NCI-H1092 treated with DMSO at 0.1 percent for 48 hours (cell line): Measurements from ENCODE around the gene ARHGAP26.

Source experiments
- DNase-seq: peaks from one replicate; lab custom pipeline; 2025; lab: John Stamatoyannopoulos, UW

Gene ARHGAP26

DNA sequence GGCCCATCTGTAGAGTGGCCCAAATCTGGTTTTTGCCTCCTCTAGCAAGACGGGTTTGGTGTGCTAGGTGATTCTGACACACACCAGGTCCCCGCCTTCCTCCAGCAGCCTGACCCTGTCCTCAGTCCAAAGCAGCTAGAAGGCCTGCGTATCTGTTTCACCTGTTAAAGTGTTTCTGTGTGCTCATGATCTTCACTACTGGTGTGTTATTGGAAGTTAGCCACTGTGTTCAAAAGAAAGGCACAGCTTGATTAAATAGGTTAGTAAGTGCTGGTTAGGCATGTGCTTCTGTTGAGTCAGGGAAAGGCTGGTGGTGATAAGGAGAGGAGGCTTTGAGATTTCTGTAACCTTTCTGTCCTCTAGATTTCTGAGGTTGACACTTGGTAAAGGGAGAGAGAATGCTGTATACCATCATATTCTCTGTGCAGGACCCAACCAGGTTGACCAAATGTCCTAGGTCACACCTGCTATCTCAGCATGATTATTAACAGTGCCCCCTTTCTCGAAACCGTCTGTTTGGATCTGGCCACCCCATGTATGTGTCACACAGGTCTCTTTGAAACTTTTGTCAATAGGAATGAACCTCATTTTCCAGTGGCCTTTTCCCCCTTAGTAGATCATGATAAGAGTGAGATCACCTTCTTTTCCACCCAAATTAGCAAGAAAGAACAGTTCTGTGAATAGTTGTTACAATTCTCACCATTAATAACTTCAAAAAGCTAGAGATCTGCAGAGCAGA lies 58.8 kb downstream of the ARHGAP26 start:
- no peak for DNase-seq

DNA sequence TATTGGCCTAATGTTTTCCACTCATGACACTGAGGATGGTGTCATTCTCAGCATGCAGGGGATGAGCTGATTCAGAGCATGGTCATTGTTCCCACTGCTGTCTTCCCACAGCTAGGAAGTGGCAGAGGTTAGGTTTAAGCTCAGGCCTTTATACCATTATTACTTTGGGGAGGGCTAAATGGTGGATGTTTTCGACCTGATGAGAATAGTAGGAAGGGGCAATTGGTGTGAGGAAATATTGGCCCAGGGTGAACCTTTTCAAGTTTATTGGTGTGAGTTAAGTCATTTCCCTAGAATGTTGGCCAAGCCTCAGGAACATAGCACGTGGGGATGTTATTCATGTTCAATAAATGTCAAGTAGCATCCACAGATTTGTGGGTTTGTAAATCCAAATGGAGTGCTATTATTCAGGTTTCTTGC lies 59.6 kb downstream of the ARHGAP26 start:
- DNase-seq = no peak

DNA sequence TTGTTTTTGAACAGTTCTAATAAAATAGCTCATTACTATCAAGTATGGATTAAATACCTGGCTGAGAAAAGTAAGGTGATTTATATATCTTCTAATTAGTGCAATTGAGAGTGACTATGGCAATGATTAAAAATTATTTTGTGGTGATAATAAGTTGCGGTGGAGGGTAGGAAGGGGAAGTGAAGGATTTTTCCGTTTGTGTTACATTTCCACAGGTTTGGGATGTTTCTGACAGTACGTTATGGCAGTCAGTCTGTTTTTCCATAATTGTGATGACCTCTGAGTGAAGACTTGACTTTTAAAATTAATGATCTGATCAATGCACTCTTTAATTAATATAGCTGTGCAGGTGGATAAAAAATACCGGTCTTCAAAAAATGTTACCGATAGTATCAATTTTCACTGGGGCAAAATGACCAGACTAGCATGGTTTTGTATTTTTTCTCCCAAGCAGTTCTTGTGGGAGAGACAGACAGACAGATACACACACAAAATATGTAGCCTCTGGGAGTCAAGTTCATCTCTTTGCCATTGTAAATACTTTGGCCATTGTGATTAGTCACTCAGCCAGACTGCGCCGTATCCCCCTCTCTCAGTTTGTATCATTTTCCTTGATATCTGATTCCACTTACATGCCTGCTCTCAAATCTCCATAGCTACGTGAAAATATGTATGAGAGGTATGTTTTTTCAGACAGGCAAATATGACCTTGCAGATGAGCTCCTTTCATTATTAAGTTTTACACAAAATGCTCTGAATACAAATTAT lies 60.2 kb downstream of the ARHGAP26 start:
- DNase-seq = no peak

DNA sequence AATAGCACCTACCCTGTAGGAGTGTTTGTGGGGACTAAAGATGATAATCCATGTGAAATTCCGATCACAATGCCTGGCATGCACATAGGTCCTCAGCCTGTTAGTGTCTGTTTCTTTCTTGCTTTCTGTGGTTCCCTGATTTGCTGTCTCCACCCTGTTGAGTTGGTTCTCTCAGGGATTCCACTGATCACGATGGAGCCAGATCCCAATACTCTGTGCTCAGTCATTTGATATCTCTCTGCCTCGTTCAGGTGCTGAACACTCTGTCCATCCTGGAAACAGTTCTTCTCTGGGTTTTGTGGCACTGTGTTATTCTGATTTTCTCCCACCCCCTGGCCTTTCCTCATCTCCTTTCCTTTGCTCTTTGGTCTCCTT lies 60.8 kb downstream of the ARHGAP26 start:
- no peak for DNase-seq

DNA sequence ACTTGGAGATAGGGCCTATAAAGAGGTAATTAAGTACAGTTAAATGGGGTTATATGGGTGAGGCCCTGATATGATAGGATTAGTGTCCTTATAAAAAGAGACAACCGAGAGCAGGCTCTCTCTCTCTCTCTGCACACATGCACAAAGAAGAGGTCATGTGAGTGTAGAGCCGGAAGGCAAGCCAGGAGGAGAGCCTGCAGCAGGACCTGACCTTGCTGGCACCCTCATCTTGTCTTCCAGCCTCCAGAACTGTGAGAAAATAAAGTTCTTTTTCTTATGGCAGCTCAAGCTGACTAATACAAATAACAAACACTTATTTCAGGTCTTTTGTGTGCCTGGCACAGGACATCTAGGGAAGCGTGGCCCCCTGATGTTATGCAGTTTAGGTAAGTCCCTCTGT lies 62.1 kb downstream of the ARHGAP26 start:
- DNase-seq = no peak

DNA sequence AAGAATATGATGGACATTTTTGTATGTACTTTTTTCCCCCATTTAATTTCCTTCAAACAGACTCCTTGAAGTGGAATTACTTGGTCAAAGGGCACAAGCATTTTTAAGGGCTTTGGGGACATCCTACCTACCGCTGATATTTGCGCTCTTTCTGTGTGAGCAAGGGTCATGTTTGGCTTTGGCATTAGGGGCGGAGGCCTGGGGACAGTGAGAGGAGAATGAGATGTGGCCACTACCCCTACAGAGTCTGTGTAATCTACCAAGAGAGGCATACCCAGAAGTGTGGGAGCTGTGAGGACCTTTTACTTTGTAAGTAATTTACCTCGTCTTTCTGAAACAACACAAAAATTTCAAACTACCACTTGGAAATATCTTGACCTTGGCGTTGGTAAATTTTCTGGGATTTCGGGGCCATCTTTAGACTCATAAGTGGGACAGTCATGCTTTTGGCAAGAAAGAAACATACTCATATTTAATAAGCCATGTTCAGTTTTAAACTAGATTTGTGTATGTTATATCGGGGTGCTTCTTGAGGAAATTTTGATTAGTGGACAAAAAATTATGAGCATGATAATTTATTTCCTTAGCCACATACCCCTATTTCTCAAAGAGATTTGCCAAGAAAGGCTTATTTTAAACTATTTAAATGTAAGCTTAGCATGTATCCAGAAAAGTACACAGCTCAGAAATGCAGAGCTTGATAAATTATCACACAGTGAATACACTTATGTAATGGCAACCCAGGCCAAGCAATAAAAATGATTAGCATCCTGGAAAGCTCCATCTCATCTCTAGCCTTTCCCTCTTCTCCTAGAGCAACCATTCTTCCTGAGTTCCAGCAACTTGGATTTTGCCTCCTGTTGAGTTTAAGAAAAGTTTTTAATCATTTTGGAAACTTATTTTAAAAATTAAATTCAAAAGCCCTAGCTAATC lies 63.6 kb downstream of the ARHGAP26 start:
- DNase-seq = no peak

DNA sequence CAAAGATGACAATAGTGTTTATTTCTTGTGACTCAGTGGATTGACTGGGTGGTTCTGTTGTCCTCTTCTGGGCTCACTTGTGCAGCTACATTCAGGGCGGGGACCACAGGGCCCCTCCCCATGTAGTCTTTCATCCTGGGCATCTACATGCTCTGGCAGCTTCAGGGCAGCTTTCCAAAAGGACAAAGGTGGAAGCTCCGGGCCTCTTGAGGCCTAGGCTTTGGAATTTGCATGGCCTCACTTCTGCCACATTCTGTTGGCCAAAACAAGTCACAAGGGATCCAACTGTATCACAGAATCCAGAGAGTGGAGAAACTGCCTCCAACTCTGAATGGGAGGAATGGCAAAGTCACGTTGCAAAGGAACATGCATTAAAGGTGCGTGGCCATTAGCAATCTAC lies 64.3 kb downstream of the ARHGAP26 start:
- DNase-seq = no peak

DNA sequence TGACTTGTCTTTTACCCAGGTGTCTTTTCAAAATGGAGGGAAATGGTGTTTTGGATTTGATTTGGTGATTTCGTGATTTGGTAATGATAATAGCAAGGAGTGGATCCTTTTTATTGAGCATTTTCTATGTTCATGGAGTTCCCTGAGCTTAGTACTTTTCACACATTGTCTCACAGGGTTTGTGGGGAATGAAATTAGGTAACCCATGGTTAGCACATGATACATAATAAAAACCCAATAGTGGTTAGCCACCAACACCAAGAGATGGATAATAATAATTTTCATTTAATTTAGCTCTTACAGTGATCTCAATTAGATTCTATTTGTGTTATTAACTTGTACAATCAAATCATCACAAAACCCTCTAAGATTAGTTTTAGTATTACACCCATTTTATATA lies 65.4 kb downstream of the ARHGAP26 start:
- DNase-seq = no peak

DNA sequence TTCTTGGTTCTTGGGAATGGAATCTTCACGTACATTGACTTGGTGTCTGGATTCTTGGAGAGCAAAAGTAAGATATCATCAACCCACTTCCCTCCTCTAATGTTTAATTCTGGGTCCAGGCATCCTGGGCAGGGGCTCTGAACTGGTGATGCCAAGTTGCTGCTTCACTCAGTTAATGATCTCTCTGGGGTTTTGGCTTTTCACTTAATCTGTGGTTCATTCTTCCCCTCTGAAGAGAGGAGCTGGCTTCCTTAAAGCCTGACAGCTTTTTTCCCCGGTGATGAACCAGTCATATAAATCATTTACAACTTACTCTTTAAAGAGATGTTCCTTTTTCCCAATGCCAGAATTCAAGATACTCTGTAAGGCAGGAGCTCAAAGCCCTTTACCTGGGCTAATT lies 65.9 kb downstream of the ARHGAP26 start:
- DNase-seq = no peak

DNA sequence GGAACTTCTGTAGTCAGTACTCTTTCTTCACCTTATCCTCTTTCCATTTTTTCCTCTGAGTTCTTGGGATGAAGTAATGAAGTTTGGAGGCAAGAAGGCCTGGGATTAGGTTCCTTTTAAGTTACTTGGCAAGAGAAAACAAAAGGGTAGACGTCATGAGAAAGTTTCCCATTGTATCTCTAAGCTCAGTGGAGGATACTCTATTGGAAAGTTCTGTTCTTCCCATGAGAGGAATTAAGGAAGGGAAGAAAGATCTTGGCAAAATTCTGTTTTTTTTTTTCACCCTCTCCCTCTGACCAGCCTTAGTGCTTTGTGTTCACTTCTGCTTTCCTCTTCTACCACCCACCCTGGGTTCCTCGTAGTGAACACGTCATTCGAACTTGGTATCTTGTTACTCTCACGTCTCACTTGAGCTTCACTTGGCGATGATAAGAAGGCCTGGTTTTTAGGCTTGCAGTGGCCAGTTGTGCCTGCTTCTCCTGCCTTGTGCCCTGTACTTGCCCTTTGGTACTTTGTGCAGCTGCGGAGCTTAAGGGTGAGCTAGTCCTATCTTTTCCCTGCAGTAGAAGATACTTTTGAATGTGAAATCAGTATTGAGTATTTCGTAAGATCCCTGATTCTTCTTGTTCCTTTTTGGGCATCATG lies 67.0 kb downstream of the ARHGAP26 start:
- no peak for DNase-seq

DNA sequence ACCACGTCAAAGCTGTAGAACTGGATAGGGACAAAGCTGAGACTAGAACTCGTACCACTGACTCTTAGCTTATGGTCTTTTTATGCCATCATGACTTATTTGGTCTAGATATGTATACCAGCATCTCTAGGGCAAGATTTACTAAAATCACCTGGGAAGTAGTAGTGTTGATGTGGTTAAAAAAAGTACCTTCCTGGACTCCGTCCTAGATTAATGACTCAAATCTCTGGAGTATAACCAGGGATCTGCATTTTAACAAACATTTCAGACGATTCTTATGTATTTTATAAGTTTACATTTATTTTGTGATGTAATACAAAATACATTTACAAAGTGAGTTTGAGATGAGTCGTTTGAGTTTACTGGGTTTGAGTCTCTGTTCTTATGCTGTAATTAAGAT lies 68.7 kb downstream of the ARHGAP26 start:
- no peak for DNase-seq

DNA sequence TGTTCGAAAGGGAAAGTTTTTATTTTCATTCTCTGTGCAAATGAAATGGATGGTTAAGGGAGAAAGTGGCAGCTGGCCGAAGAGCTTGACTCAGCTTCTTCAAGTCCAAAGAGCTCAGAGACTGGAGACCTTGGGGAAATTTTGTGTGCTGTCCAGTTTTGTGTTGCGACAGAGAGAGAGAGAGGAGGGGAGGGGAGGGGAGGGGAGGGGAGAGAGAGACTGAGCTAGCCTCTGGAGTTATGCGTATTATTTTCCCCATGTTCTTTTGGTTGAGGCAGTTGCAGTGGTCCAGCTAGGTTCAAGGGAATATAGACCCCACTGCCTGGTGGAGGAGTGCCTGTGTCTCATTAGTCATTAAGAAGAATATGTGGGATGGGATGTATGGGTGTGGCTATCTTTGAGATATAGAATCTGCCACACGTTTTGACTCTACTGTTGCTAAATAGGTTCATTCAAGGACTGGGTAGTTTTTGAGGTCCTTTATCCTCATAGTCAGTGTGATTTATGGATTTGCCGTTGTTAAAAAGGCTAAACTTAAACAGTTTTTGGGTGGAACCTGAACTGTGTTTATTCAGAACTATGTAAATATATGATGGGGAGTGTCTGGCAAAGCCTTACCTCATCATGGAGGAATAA lies 69.7 kb downstream of the ARHGAP26 start:
- no peak for DNase-seq

DNA sequence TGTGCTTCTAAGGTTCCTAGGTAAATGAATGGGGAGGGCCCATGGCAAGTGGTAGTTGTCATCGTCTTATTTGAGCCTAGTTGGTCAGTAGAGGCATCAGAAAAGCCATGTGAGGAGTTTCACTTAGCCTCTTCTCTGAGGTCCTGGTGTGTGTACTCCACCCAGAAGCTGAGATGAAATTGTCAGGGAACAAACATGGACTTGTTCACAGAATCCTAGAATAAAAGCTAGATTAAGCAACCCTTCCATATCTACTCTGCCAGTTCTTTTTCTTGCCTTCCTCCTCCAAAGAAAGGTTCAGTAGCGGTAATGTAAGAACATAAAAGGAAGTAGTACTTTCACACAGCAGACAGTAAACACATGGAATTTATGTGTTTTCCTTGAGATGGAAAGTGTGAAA lies 70.4 kb downstream of the ARHGAP26 start:
- no peak for DNase-seq

DNA sequence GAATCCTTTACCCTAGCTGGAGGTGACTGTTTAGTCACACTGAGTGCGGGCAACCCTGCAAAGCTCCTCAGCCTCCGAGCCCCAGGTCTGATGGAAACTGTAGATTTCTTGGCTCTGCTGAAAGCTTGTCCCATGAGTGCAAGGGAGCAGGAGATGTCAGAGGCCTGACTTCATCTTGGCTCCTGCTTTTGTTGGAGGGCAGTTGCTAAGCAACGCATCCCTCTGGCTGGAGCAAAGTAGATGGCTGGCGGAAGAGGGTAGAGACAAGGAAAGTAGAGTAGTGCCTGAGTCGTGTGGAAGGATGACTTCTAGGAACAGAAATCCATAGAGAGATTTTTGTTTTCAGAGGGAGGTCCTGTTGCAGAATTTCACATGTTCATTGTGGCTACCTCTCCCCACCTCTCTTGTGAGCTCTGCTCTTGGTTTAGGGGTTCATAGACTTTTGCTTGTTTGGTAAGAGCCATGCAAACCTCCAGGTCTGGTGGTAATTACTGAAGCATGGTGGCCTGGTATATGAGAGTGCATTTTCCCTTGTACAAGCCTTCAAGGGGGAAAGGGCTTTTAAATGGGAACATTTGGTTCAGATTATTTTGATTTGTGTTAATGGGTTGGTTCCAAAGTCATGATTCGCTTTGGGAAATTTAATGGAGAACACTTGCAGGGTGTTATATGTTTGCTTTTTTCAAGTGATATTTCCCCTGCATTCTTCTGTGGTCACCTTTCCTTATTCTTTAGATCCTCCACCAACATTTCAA lies 71.5 kb downstream of the ARHGAP26 start:
- no peak for DNase-seq

DNA sequence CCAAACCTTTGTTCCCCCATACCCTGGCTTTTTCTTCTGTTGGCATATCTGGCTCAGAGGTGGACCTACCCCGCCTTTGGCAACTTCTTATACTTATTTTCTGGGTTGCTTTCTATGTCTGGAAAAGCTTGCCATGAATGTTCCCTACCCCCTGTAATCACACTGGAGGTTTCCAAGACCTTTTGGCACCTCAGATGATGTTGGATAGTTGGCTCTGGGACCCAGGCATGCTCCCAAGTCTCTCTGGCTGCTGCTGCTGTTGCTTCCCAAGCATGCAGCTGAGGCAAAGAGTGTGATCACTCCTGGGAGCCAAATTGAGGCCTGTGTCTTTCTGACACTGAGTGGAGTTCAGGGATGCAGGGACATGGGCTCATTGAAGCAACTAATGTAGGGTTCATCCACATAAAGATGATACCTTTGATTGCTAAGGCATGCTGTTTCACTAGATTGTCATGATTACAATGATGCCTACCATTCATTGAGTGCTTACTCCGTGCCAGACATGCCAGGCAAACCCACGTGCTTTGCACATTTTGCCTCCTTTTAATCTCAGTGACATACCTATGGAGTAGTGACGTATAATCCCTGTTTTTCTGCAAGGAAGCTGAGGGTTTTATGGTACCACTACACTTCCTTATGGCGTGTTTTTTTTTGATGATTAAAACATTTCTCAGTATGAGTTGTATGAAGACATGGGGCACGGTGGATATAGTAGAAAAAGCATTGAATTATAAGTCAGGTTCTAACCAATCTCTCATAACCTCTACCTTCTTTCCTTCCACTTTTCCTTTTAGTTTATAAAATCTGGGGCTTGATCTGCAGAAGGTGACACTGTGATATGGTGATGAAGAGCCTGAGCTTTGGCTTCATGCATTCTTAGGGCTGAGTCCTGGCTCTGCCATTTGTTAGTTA lies 73.1 kb downstream of the ARHGAP26 start:
- DNase-seq = no peak

DNA sequence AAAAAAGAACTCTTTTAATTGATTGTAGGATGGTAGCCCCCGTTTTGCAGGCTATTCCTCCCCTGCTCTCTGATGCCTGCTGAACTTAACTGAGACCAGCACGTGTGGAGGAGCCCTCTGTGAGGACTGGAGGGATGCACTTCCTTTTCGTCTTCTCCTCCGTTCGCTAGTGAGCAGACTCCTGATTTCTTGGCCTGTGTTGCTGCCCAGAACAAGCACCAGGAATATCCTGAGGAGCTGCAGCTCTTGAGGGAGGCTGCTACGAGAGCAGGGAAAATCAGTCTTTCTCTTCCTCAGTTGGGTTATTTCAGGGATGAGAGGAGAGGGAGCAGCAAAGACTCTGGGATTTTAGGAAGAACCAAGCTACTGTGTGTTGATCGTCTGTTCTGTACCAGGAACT lies 74.7 kb downstream of the ARHGAP26 start:
- DNase-seq = no peak

DNA sequence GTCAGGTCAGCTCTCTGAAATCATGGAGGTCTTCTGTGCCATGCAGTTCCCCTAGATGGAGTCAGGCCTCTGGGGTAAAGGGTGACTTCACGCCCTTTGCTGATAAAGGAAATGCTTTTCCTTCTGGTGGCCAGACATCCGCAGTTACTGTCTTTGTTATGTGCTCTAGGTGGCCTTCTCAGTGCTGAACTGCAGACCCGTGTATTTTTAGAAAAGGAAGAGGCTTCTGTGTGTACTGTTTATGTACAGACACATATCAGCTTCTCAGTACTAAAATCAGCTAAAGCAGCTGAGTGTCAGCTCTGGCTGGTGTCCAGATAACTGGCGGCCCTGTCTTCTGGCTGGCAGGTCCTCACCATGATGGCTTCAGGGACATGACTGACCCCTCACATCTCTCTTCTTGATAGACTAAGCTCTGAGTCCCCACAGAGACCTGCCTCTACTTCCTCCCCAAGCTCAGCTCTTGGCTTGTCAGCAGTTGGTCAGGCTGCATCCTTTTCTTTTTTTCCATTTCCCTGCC lies 75.3 kb downstream of the ARHGAP26 start:
- peak; percentile 26 for DNase-seq

DNA sequence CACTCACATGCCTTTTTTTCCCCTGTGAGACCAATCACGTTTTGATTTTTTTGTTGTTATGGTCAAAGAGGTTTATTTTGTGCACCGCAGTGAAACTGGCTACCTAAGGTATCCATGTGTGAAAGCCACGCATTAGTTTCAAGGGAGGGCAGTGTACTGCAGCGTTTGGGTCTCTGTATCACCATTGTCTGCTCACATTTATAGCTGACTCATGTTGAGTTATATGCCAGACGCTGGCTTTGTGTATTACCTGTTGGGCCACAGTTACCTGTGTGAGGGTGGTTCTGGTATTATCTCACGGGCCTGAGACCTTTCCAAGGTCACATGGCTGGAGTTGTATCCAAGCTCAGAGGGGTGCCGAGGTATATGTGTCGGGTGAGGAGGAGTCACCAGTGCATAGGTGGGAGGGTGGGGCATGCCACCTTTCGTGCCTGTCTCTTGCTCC lies 75.8 kb downstream of the ARHGAP26 start:
- no peak for DNase-seq

DNA sequence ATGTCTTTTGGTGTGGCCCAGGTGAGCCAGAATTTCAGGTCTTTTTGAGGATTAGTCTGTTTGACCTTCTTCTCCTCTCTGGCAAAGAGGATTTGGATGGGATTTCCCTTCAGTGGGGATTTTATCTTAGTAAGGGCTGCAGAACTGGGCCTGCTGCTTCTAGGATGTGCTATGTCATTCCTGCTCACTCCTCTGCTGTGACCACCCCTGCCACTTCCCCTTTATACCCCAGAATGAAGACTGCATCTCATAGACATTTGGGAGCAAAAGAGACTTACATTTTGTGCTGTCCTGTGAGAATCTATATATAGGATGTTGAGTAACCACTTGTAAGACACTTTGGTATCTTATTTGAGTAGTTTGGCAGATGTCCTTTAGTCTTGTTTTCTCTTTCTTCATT lies 76.2 kb downstream of the ARHGAP26 start:
- no peak for DNase-seq
